Measurements from ENCODE around the gene RSPH10B2.
"Not testable (repeated sequence)": the region's sequence is repeated elsewhere in the genome, so short reads cannot be mapped to it uniquely, and the experiment has no call there.

GRCh38 chr7:6749335-6749734 lies 4.6 kb upstream of the RSPH10B2 start:
- TF ChIP-seq, protein P1, sequence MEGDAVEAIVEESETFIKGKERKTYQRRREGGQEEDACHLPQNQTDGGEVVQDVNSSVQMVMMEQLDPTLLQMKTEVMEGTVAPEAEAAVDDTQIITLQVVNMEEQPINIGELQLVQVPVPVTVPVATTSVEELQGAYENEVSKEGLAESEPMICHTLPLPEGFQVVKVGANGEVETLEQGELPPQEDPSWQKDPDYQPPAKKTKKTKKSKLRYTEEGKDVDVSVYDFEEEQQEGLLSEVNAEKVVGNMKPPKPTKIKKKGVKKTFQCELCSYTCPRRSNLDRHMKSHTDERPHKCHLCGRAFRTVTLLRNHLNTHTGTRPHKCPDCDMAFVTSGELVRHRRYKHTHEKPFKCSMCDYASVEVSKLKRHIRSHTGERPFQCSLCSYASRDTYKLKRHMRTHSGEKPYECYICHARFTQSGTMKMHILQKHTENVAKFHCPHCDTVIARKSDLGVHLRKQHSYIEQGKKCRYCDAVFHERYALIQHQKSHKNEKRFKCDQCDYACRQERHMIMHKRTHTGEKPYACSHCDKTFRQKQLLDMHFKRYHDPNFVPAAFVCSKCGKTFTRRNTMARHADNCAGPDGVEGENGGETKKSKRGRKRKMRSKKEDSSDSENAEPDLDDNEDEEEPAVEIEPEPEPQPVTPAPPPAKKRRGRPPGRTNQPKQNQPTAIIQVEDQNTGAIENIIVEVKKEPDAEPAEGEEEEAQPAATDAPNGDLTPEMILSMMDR (IDR thresholded peaks at IDR 0.05; ENCODE audit: low read length) = not testable (repeated sequence)
- TF ChIP-seq EZH2phosphoT487 (IDR thresholded peaks at IDR 0.05; ENCODE audit: low read length); EZH2 (optimal IDR thresholded peaks at IDR 0.05; ENCODE audit: low read depth, low read length): not testable (repeated sequence)
